Measurements from ENCODE around the gene RBM4.

The RBM4 gene

DNA sequence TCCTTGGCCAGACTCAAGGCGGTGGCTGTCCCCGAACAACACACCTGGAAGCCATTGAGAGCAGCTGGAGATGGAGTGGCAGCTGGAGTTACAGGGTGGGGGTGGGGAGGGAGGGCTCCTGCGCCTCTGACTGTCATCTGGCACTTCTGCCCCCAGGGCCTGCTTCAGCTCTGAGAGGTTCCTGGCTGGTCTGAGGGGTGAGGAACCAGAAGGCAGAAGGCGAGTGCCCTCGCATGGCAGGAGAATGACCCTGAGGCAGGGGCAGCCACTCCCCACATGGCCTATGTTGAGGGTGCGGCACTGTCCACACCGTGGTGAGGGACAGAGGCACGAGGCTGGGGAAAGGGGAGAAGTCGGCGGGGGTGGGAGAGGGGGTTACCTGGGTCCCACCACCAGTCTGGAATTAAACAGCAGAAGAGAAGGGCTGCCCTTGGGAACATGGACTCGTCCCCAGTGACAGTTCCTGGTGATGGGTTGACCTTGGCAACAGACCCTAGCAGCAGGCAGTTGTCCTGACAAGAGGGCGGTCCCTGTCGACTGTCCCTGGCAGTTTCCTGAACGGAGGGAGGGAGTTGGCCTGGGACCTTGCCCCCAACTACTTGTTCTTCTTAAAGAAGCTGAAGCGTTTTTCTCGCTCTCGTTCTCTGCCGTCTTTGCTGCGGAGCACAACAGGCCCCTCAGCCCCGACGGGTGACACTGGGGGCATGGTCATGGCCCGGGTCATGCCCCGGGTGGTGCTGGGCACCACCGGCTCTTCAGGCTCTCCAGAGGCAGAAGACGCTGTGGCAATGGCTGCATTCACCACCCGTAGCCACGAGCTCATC lies 47.0 kb downstream of the RBM4 start:
- H3K9me3 Mint-ChIP-seq: no peaks in the 10 kb centered on the region
- no peak overlapping the region for H3K4me3 Mint-ChIP-seq
- H3K36me3 Mint-ChIP-seq (ENCODE audit: low read depth): no peaks in the 10 kb centered on the region
- no peaks in the 10 kb centered on the region for H3K27me3 Mint-ChIP-seq (ENCODE audit: low read depth)
- H3K4me1 Mint-ChIP-seq (ENCODE audit: low read depth): no peaks in the 10 kb centered on the region
- no peak overlapping the region for H3K27ac Mint-ChIP-seq
- DNase-seq (ENCODE audit: low spot score): no peak

DNA sequence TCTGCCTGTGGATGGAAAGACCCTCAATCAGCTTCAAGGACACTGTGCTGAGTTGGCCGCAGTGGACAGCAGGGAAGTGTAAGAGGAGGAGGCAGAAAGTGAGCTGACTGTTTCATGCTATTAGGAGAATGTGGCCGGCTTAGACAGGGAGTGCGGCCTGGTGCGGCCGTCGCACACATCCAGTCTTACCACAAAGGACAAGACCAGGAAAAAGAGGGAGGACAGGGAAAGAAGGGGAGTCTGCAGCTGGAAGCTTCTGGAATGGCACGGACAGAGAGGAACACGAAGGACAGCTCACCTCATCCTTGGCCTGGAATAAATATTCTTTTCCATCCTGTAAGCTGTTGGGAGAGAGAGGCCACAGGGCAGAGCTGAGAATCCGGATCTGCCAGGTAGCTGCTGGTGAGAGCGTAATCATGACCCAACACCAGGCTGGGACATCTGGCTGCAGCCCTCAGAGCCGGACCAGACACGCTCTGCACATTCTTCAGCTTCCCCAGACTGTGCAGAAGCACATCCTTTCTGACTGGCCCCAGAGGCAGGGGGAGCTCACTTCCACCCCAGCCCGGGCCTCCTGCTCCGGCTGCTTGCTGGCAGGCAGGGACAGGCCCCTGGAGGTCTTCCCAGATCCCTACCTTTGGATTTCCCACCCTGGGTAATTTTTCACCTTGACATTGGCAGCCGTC lies 47.7 kb downstream of the RBM4 start:
- Mint-ChIP-seq H3K4me3 (no peak overlapping the region), H3K9me3 (no peaks in the 10 kb centered on the region), H3K27ac (no peak overlapping the region), H3K27me3 (ENCODE audit: low read depth) (no peaks in the 10 kb centered on the region), H3K4me1 (ENCODE audit: low read depth) (no peaks in the 10 kb centered on the region), H3K36me3 (ENCODE audit: low read depth) (no peaks in the 10 kb centered on the region)
- no peak for DNase-seq (ENCODE audit: low spot score)

DNA sequence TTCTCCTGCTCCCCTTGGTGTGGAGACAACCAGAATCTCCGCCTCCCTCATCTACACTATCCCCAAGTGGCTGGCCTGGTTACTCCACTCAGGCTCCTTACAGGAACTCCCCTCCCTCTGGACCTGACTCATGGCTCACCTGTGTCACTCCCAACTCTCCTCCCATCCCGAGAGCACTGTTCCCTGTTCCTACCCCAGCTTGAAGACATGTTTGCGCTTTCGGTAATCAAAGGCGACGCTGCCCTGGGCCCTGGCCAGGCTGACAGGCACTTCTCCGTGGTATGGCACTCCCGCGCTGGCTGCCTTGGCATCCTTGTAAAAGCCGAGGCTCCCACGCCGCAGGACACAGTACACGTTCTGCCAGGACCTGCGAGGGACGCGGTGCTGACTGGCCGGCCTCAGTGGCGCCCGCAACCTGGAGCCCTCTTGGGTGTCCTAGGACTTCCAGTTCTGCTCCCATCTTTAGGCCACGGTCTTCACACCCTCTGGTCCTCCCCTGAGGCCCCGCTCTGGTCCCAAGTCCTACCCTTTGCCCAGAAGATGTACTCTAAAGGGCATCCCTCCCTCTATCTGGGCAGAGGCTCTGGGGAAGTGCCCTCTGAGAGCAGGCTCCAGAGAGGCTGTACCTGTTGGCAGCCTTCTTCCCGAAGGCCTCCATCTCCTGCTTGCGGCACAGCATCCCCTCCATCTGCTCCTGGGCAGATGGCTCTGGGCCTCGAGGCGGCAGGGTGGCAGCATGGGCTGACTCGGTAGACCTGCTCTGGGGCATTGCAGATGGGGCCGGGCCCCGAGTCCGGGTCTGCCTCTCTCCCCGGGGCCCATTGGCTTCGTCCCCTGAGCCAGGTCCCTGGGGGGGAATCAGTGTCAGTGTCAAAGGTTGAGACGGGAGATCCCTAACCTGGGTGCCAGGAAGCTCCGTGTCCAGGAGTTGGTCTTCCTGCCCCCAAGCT lies 48.6 kb downstream of the RBM4 start:
- H3K4me3 Mint-ChIP-seq: no peak overlapping the region
- H3K36me3 Mint-ChIP-seq (ENCODE audit: low read depth): no peaks in the 10 kb centered on the region
- no peaks in the 10 kb centered on the region for H3K4me1 Mint-ChIP-seq (ENCODE audit: low read depth)
- no peak overlapping the region for H3K27ac Mint-ChIP-seq
- no peak for DNase-seq (ENCODE audit: low spot score)
- no peaks in the 10 kb centered on the region for H3K9me3 Mint-ChIP-seq
- no peaks in the 10 kb centered on the region for H3K27me3 Mint-ChIP-seq (ENCODE audit: low read depth)

DNA sequence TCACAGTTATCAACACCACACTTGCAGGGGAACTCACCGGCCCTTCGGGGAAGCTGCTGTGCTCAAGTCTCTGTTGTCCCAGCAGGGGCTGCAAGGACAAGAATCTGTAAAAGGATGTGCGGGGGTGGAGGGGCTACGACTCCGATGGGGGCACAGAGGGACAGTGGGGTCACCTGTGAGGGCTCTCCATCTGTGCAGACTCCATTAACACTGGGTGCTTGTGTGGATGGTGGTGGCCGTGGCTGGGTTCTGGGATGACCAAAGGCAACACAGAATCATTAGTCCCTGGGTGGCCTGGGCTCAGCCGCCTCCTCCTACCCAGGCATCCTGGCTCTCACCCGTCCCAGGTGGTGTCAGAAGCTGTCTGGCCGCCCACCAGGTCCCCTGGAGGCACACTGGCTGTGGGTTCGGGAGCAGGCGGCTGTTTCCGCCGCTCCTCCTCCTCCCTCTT lies 49.4 kb downstream of the RBM4 start:
- H3K9me3 Mint-ChIP-seq: no peaks in the 10 kb centered on the region
- H3K27ac Mint-ChIP-seq: no peak overlapping the region
- no peaks in the 10 kb centered on the region for H3K27me3 Mint-ChIP-seq (ENCODE audit: low read depth)
- no peaks in the 10 kb centered on the region for H3K4me1 Mint-ChIP-seq (ENCODE audit: low read depth)
- no peak overlapping the region for H3K4me3 Mint-ChIP-seq
- no peaks in the 10 kb centered on the region for H3K36me3 Mint-ChIP-seq (ENCODE audit: low read depth)
- DNase-seq (ENCODE audit: low spot score): no peak

DNA sequence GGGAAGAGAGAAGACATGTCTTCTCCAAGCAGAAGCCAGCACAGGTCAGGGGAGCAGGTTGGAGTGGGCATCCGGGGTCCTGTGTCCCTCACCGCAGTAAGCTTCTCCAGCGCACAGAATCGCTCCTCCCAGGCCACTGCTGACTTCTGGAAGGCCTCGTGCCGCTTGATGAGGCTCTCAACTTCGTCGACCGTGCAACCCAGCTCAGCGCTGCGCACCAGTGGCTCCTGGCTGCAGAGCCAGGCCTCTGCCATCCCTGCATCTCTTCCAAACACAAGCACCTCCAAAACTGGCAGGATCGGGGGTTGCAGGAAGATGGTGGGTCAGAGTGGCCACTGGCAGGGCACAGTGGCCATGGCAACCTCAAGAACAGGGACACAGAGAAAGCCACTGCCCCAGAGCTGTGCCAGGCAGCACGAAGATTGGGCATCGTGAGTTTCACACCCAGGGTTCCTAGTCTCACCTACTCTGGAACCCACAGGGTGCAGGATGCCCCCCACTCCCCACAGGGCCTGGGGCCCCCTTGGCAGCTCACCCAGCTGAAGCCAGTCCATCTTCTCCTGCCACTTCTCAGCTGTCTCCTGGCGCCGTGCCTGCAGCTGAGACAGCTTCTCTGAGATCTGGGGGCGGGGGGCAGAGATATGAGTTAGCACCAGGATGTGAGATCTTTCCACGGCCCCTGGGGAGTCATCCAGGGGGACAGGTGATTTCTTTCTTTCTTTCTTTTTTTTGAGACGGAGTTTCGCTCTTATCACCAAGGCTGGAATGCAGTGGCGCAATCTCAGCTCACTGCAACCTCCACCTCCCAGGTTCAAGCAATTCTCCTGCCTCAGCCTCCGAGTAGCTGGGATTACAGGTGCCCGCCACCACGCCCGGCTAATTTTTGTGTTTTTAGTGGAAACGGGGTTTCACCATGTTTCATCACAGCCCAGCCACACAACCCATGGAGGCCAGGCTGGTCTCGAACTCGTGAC lies 50.3 kb downstream of the RBM4 start:
- Mint-ChIP-seq H3K36me3 (ENCODE audit: low read depth) (no peaks in the 10 kb centered on the region), H3K27ac (no peak overlapping the region), H3K9me3 (no peaks in the 10 kb centered on the region), H3K4me1 (ENCODE audit: low read depth) (no peaks in the 10 kb centered on the region), H3K4me3 (no peak overlapping the region), H3K27me3 (ENCODE audit: low read depth) (no peaks in the 10 kb centered on the region)
- no peak for DNase-seq (ENCODE audit: low spot score)

DNA sequence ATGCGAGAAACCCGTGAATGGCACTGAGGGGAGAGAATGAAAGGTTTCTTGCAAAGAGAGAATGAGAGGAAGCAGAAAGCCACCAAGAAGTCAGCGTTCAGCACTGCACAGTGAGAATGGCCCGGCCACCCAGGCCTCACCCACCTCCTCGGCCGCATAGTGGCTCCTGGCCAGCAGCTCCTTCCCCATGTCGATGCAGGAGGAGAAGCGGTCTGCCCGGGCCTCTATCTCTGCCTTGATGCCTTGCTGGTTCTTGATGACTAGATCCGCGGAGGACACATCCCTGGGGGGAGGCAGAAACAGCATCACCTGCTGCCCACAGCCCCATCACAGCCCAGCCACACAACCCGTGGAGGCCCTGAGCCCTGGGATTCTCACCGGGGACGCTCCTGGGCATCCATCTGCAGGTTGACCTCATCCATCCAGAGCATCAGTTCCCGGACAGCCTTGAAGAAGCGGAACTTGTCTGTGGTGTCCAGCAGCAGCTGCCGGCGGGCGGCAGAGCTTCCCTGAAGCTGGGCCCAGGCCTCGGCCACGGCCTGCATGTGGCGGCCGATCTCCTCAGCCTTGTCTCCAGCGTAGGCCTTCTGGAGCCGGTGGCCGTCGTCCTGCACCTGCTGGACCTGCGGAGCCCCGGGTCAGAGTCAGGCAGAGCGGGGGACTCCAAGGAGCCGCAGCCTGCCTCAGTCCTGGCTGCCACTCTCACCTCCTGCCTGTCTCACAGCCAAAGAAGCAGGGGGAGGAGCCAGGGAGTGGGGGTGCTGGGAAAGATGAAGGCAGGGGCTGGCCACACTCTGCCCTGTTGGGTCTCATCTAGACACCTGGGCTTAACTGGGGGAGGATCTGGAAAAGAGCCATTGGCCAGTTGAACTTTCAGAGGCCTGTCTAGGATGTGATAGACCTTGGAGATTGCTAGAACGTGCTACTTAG lies 51.4 kb downstream of the RBM4 start:
- no peak overlapping the region for H3K27ac Mint-ChIP-seq
- H3K36me3 Mint-ChIP-seq (ENCODE audit: low read depth): no peaks in the 10 kb centered on the region
- DNase-seq (ENCODE audit: low spot score): no peak
- H3K4me3 Mint-ChIP-seq: no peak overlapping the region
- H3K4me1 Mint-ChIP-seq (ENCODE audit: low read depth): no peaks in the 10 kb centered on the region
- H3K9me3 Mint-ChIP-seq: no peaks in the 10 kb centered on the region
- no peaks in the 10 kb centered on the region for H3K27me3 Mint-ChIP-seq (ENCODE audit: low read depth)

DNA sequence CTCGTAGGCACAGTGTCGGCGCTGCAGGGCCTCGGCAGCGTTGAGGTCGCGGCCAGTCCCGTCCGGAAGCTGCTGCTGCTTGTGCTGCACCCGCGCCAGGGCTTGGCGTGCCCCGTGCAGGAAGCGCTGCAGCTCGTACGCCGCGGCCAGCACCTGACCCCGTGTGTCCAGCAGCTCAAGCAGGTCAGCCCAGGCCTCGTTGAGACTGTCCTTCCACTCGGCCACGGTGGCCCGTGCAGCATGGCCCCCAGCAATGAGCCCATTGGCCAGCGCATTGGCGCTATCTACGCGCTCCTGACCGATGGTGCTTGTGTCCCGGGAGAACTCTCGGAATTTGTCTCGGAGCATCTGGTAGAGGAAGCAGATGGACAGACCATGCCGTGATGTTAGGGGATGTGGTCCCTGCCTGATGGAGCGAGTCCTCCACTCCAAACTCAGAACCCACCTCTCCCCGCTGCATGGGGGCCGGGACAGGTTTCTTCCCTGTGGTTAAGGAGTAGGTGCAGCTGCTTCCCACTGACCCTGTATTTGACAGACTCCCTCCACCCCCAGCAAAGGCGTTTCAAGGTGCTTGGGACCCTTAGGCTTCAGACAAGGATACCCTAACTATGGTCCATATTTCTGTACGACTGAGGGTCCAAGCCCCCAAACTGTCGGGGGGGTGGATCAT lies 52.9 kb downstream of the RBM4 start:
- Mint-ChIP-seq H3K27ac (no peak overlapping the region), H3K27me3 (ENCODE audit: low read depth) (no peaks in the 10 kb centered on the region), H3K36me3 (ENCODE audit: low read depth) (no peaks in the 10 kb centered on the region), H3K9me3 (no peaks in the 10 kb centered on the region), H3K4me1 (ENCODE audit: low read depth) (no peaks in the 10 kb centered on the region), H3K4me3 (no peak overlapping the region)
- no peak for DNase-seq (ENCODE audit: low spot score)

DNA sequence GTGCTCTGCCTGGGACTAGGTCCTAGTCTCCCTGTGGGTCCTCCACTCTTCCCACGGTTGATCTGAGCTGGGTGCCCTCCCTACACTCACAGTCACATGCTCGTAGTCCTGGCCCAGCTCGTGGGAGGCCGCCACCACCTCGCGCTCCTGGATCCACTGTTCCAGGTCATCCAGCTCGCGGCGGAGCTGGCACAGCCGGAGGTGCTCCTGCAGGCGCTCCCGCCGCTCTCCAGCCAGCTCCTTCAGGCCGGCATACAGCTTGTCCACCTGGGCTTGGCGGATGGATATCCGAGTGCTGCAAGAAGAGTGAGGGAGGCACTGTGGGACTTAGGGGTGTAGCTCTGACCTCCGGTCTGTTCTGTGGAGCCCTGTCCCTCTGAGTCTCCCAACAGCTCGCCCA lies 53.9 kb downstream of the RBM4 start:
- Mint-ChIP-seq H3K27me3 (ENCODE audit: low read depth) (no peaks in the 10 kb centered on the region), H3K4me1 (ENCODE audit: low read depth) (no peaks in the 10 kb centered on the region), H3K27ac (no peak overlapping the region), H3K4me3 (no peak overlapping the region), H3K9me3 (no peaks in the 10 kb centered on the region), H3K36me3 (ENCODE audit: low read depth) (no peaks in the 10 kb centered on the region)
- no peak for DNase-seq (ENCODE audit: low spot score)

DNA sequence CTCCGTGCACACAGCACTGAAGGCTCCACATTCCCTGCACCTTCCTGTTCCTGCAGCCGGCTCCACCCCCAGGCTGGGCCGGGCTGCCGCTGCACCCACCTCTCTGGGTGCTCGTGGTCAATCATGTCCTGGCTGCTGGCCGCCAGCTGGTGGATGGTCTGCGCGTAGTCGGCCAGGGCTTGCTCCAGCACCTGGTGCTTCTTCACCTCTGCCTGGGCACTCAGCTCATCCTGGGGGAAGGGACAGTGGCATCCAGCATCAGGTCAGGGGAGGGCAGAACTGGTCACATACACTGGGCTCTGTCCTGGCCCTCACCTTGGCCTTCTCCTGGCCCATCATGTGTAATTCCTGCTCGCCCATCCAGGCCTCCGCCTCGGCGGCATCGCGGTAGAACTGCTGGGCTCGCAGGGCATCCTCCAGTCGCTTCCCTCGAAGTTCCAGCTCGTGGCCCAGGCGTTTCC lies 54.4 kb downstream of the RBM4 start:
- no peaks in the 10 kb centered on the region for H3K4me1 Mint-ChIP-seq (ENCODE audit: low read depth)
- no peaks in the 10 kb centered on the region for H3K27me3 Mint-ChIP-seq (ENCODE audit: low read depth)
- no peaks in the 10 kb centered on the region for H3K9me3 Mint-ChIP-seq
- no peaks in the 10 kb centered on the region for H3K36me3 Mint-ChIP-seq (ENCODE audit: low read depth)
- no peak overlapping the region for H3K27ac Mint-ChIP-seq
- no peak overlapping the region for H3K4me3 Mint-ChIP-seq
- no peak for DNase-seq (ENCODE audit: low spot score)

DNA sequence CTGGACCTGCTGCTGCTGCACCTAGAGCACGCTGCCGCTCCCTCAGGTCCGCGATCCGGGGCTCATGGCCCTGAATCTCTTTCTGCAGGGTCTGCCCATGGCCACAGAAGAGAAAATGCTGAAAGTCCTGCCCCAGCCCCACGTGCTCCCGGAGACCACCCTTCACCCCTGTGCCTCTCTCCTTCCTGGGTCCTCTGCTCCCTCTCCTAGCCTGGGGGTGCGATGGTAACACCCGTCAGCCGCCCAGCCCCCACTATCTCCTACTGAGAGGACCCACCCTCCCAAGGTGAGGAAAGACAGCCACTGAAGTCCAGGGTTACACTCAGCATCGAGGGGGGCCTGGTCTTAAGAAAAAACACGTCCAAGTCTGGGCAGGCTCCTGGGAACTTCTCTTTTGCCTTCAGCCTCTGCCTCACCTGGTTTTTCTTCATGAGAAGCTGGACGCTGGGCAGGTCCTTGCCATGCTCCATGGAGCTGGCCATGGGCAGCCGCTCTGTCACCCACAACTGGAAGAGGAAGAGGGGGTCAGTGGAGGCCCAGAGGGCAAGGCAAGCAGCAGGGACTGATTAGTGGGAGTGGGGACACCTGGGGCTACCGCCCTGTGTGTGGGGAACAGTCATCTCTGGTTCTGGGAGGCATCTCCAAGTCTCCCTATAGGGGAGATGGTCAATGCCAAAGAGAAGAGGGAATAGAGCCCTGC lies 55.0 kb downstream of the RBM4 start:
- DNase-seq (ENCODE audit: low spot score): no peak
- Mint-ChIP-seq H3K27ac (no peak overlapping the region), H3K4me1 (ENCODE audit: low read depth) (no peaks in the 10 kb centered on the region), H3K27me3 (ENCODE audit: low read depth) (no peaks in the 10 kb centered on the region), H3K4me3 (no peak overlapping the region), H3K9me3 (no peaks in the 10 kb centered on the region), H3K36me3 (ENCODE audit: low read depth) (no peaks in the 10 kb centered on the region)

DNA sequence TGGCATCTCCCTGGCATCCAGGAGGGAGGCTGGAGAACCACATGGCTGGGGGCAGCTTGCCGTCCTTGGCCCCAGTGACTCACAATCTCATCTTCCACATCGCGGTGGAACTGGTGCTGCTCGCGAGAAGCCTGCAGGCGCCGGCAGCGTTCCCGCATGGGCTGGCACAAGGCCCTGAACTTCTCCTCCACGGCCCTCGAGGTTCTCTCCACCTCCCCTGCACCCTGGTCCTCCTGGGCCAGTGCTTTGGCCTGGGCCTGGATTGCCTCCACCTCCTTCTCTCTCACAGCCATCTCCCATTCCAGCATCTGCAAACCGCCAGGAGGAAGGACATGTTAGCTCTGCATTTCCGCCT lies 55.5 kb downstream of the RBM4 start:
- Mint-ChIP-seq H3K4me1 (ENCODE audit: low read depth) (no peaks in the 10 kb centered on the region), H3K36me3 (ENCODE audit: low read depth) (no peaks in the 10 kb centered on the region), H3K4me3 (no peak overlapping the region), H3K27me3 (ENCODE audit: low read depth) (no peaks in the 10 kb centered on the region), H3K9me3 (no peaks in the 10 kb centered on the region), H3K27ac (no peak overlapping the region)
- DNase-seq (ENCODE audit: low spot score): no peak

Data from T-helper 2 cell treated with Interferon-gamma antibody and Interleukin-4, amounts not matched to agents 5 μg/mL and 100 μg/mL, for 36 hours (primary cell).